Liver (tissue), 9 donors: ENCODE measurements around the gene ZFC3H1. TPM values are rescaled to one million over a fixed set of nuclear protein-coding genes. Genes with fewer than 3 reads are reported as not detected.

Experiments used
- DNase-seq: peaks from one replicate; pipeline ENCODE4 v3.0.0-alpha.2; 2017; ENCODE audit warnings: low spot score
- H3K27ac ChIP-seq, 2 donors: one replicate each; pipeline ENCODE4 v1.7.0; 2013; ENCODE audit warnings: inconsistent platforms in 2 of 2, low read length in 2 of 2, control low read depth in 1 of 2, low read depth in 1 of 2, mild to moderate bottlenecking in 1 of 2
- H3K27me3 ChIP-seq, 4 donors: one replicate each; pipeline versions ENCODE4 v1.6.1 to v1.7.0; 2013; ENCODE audit warnings: low read length in 3 of 4, inconsistent platforms in 1 of 4, mild to moderate bottlenecking in 1 of 4, moderate library complexity in 1 of 4; ENCODE audit not compliant: control insufficient read depth in 4 of 4, insufficient read depth in 4 of 4
- H3K36me3 ChIP-seq, 4 donors: one replicate each; pipeline versions ENCODE4 v1.6.1 to v1.7.0; 2013; ENCODE audit warnings: low read length in 3 of 4, mild to moderate bottlenecking in 3 of 4, low read depth in 1 of 4, moderate library complexity in 1 of 4; ENCODE audit not compliant: control insufficient read depth in 4 of 4, insufficient read depth in 3 of 4
- H3K4me1 ChIP-seq, 4 donors: one replicate each; pipeline versions ENCODE4 v1.6.1 to v1.7.0; 2013; ENCODE audit warnings: low read length in 3 of 4, mild to moderate bottlenecking in 3 of 4, moderate library complexity in 1 of 4; ENCODE audit not compliant: control insufficient read depth in 4 of 4, insufficient read depth in 4 of 4
- H3K4me3 ChIP-seq, 3 donors: one replicate each; pipeline versions ENCODE4 v1.6.1 to v1.7.0; 2013; ENCODE audit warnings: low read length in 3 of 3, control low read depth in 1 of 3, low read depth in 1 of 3, mild to moderate bottlenecking in 1 of 3
- H3K9ac ChIP-seq, 2 donors: one replicate each; pipeline ENCODE4 v1.7.0; 2013; ENCODE audit warnings: low read length in 2 of 2, mild to moderate bottlenecking in 2 of 2, moderate library complexity in 2 of 2, control low read depth in 1 of 2, low read depth in 1 of 2
- H3K9me3 ChIP-seq, 4 donors: one replicate each; pipeline versions ENCODE4 v1.6.1 to v1.7.0; 2013; ENCODE audit warnings: low read length in 3 of 4; ENCODE audit not compliant: control insufficient read depth in 4 of 4
- CTCF ChIP-seq: fragments of 150-350 bp; IDR thresholded peaks from 2 replicates; pipeline ENCODE4 v1.5.1; 2017; ENCODE audit warnings: improper control_type of control experiment, low read depth, low read length; ENCODE audit not compliant: missing input control
- EGR1 ChIP-seq, 2 donors: IDR thresholded peaks; 2 replicates each; pipeline ENCODE4 v1.6.1; 2016 to 2018; ENCODE audit warnings: antibody characterized with exemption in 2 of 2, low read depth in 2 of 2
- FOXA1 ChIP-seq: IDR thresholded peaks from 2 replicates; pipeline ENCODE4 v1.6.1; 2016; ENCODE audit warnings: antibody characterized with exemption
- FOXA2 ChIP-seq: IDR thresholded peaks from 2 replicates; pipeline ENCODE4 v1.6.1; 2016; ENCODE audit warnings: antibody characterized with exemption
- GABPA ChIP-seq, 2 donors: IDR thresholded peaks in 1 of 2; conservative IDR thresholded peaks in 1 of 2; 2 replicates each; pipeline ENCODE4 v1.6.1; 2016; ENCODE audit warnings: antibody characterized with exemption in 2 of 2, mild to moderate bottlenecking in 1 of 2, moderate library complexity in 1 of 2
- HNF4A ChIP-seq, 2 donors: conservative IDR thresholded peaks; 2 replicates each; pipeline ENCODE4 v1.6.1; 2016; ENCODE audit warnings: antibody characterized with exemption in 2 of 2, mild to moderate bottlenecking in 2 of 2
- HNF4G ChIP-seq: IDR thresholded peaks from 2 replicates; pipeline ENCODE4 v1.6.1; 2016; ENCODE audit warnings: antibody characterized with exemption
- JUND ChIP-seq, 2 donors: IDR thresholded peaks; 2 replicates each; pipeline ENCODE4 v1.6.1; 2016; ENCODE audit warnings: antibody characterized with exemption in 2 of 2
- NR2F2 ChIP-seq: IDR thresholded peaks from 2 replicates; pipeline ENCODE4 v1.6.1; 2016; ENCODE audit warnings: antibody characterized with exemption
- RAD21 ChIP-seq, 2 donors: IDR thresholded peaks; 2 replicates each; pipeline ENCODE4 v1.6.1; 2016; ENCODE audit warnings: antibody characterized with exemption in 2 of 2, mild to moderate bottlenecking in 2 of 2
- RXRA ChIP-seq, 2 donors: IDR thresholded peaks; 2 replicates each; pipeline ENCODE4 v1.6.1; 2017 to 2018; ENCODE audit warnings: antibody characterized with exemption in 2 of 2, mild to moderate bottlenecking in 1 of 2
- SP1 ChIP-seq: IDR thresholded peaks from 2 replicates; pipeline ENCODE4 v1.6.1; 2018; ENCODE audit warnings: antibody characterized with exemption, mild to moderate bottlenecking
- TAF1 ChIP-seq: conservative IDR thresholded peaks from 2 replicates; pipeline ENCODE4 v1.6.1; 2016; ENCODE audit warnings: antibody characterized with exemption, mild to moderate bottlenecking
- YY1 ChIP-seq: IDR thresholded peaks from 2 replicates; pipeline ENCODE4 v1.6.1; 2016; ENCODE audit warnings: antibody characterized with exemption, mild to moderate bottlenecking
- ZBTB33 ChIP-seq: IDR thresholded peaks from 2 replicates; pipeline ENCODE4 v1.6.1; 2016; ENCODE audit warnings: antibody characterized with exemption
- WGBS: extraction: QIAGEN DNeasy Blood & Tissue Kit; methylation state at CpG from one replicate; pipeline ENCODE4 v1.1.7; 2013; 5-methylcytosine and 5-hydroxymethylcytosine counted together
- polyA plus RNA-seq, 2 donors: library from polyadenylated mRNA; stranded (reverse) in 1 of 2; unstranded in 1 of 2; fragments of 200-250 nt in 1 of 2; fragments of >200 nt in 1 of 2; fragmentation: Nextera tagmentation in 1 of 2; extraction: Ambion mirVana in 1 of 2; gene quantifications; one replicate each; pipeline versions ENCODE4 v1.2.1 to v1.2.3, GENCODE V29; 2013 to 2015
- total RNA-seq, 2 donors: library from RNA; depleted of rRNA; stranded (reverse); fragments of >200 nt; gene quantifications; one replicate each; pipeline ENCODE4 v1.2.3, GENCODE V29; 2014
- TF ChIP-seq, protein P1 (sequence below): IDR thresholded peaks from 2 replicates; pipeline ENCODE4 v1.6.1; 2016; ENCODE audit warnings: antibody characterized with exemption, mild to moderate bottlenecking
- TF ChIP-seq, protein P2 (sequence below): IDR thresholded peaks from 2 replicates; pipeline ENCODE4 v1.6.1; 2016; ENCODE audit warnings: antibody characterized with exemption
- TF ChIP-seq, protein P3 (sequence below): IDR thresholded peaks from 2 replicates; pipeline ENCODE4 v1.6.1; 2016; ENCODE audit warnings: antibody characterized with exemption
- donor health status: healthy.
- donor health status: healthy.
- donor health status: healthy.
- donor health status: healthy.
- donor health status: healthy.

ZFC3H1 gene
- total and polyA plus RNA-seq, 4 donors: 3.4 to 32.3 (median 8.6) TPM

DNA sequence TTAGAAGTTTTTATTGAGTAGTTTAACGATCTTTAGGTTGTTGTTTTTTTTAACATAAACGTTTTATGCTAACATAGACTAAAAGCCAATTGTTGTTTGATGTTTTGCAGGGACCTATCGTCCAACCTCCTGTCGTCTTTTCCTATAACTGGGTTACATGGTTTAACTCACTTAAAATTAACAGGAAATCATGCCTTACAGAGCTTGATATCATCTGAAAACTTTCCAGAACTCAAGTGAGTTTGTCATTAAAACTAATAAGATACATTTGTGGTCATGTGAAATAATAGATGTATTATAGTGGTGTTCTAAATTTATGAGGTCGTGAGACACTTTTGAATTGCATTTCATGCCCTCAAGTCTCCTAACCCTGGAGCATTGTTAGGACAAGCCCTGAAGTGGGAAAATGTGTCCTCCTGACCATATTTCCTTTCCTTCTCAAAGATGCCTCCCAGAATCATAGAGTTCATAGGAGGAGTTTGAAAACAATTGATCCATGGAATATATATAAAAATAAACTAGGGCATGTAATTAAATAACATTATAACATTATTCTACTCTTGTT is 84.9 kb downstream of the ZFC3H1 start:
- DNase-seq: no peak
- TF ChIP-seq GABPA (IDR thresholded peaks at IDR 0.05 in 1 of 2, conservative IDR thresholded peaks at IDR 0.05 in 1 of 2) (no peak), FOXA1 (no peak), ZBTB33 (no peak)
- TF ChIP-seq, protein P1, sequence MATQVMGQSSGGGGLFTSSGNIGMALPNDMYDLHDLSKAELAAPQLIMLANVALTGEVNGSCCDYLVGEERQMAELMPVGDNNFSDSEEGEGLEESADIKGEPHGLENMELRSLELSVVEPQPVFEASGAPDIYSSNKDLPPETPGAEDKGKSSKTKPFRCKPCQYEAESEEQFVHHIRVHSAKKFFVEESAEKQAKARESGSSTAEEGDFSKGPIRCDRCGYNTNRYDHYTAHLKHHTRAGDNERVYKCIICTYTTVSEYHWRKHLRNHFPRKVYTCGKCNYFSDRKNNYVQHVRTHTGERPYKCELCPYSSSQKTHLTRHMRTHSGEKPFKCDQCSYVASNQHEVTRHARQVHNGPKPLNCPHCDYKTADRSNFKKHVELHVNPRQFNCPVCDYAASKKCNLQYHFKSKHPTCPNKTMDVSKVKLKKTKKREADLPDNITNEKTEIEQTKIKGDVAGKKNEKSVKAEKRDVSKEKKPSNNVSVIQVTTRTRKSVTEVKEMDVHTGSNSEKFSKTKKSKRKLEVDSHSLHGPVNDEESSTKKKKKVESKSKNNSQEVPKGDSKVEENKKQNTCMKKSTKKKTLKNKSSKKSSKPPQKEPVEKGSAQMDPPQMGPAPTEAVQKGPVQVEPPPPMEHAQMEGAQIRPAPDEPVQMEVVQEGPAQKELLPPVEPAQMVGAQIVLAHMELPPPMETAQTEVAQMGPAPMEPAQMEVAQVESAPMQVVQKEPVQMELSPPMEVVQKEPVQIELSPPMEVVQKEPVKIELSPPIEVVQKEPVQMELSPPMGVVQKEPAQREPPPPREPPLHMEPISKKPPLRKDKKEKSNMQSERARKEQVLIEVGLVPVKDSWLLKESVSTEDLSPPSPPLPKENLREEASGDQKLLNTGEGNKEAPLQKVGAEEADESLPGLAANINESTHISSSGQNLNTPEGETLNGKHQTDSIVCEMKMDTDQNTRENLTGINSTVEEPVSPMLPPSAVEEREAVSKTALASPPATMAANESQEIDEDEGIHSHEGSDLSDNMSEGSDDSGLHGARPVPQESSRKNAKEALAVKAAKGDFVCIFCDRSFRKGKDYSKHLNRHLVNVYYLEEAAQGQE: no peak
- Histone ChIP-seq H3K4me1 (no peaks in the 10 kb centered on the region), H3K27me3 (no peaks in the 10 kb centered on the region), H3K36me3 (no peaks in the 10 kb centered on the region), H3K9ac (no peak overlapping the region), H3K27ac (no peak overlapping the region), H3K9me3 (no peaks in the 10 kb centered on the region), H3K4me3 (no peak overlapping the region)
- 73% methylated on average over 5 of the region's 5 CpGs for WGBS

GRCh38 chr12:71576496-71576895 is 87.2 kb downstream of the ZFC3H1 start:
- Histone ChIP-seq H3K4me3 (no peak overlapping the region), H3K9me3 (no peaks in the 10 kb centered on the region), H3K36me3 (no peaks in the 10 kb centered on the region), H3K27me3 (no peaks in the 10 kb centered on the region), H3K4me1 (no peaks in the 10 kb centered on the region), H3K9ac (no peak overlapping the region), H3K27ac (no peak overlapping the region)
- DNase-seq: no peak
- TF ChIP-seq, protein P2, sequence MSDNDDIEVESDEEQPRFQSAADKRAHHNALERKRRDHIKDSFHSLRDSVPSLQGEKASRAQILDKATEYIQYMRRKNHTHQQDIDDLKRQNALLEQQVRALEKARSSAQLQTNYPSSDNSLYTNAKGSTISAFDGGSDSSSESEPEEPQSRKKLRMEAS: no peak
- TF ChIP-seq, protein P3, sequence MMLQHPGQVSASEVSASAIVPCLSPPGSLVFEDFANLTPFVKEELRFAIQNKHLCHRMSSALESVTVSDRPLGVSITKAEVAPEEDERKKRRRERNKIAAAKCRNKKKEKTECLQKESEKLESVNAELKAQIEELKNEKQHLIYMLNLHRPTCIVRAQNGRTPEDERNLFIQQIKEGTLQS: no peak
- TF ChIP-seq RAD21 (IDR thresholded peaks at IDR 0.05) (no peak), FOXA1 (no peak), SP1 (no peak), JUND (IDR thresholded peaks at IDR 0.05) (no peak), TAF1 (no peak), HNF4G (no peak), GABPA (IDR thresholded peaks at IDR 0.05 in 1 of 2, conservative IDR thresholded peaks at IDR 0.05 in 1 of 2) (no peak), ZBTB33 (no peak), EGR1 (IDR thresholded peaks at IDR 0.05; ENCODE audit: low read depth in 2 of 2) (no peak), HNF4A (conservative IDR thresholded peaks at IDR 0.05) (no peak), RXRA (IDR thresholded peaks at IDR 0.05) (no peak), CTCF (no peak), FOXA2 (no peak), NR2F2 (no peak), YY1 (no peak)
- TF ChIP-seq, protein P1: no peak
- WGBS: 91% methylated on average over 3 of the region's 3 CpGs
